ENCODE measurements around the gene BRAF. TPM values are rescaled to one million over a fixed set of nuclear protein-coding genes. Genes with fewer than 3 reads are reported as not detected.
"Not testable (repeated sequence)": the region's sequence is repeated elsewhere in the genome, so short reads cannot be mapped to it uniquely, and the experiment has no call there.

The BRAF gene
- total RNA-seq, 1 donor from 2014 or later = 11.3 TPM

GRCh38 chr7:140863184-140863583, 61.5 kb downstream of the BRAF start:
- DNase-seq (ENCODE audit: low read depth) (no peak), FAIRE-seq (no peak)
- Histone ChIP-seq H3K36me3 (ENCODE audit: control insufficient read depth, insufficient read depth, low read length) (no peaks in the 10 kb centered on the region), H3K4me3 (ENCODE audit: low read depth, low read length) (no peak overlapping the region), H3K27me3 (ENCODE audit: control insufficient read depth, insufficient read depth, low read length) (no peaks in the 10 kb centered on the region)
- TF ChIP-seq CTCF (IDR thresholded peaks at IDR 0.05; ENCODE audit: insufficient read depth, low read length, severe bottlenecking) = no peak

- H3K27me3 ChIP-seq (ENCODE audit: control insufficient read depth, insufficient read depth, low read length) = no peaks in the 10 kb centered on the region
- FAIRE-seq = no peak
- no peak for DNase-seq (ENCODE audit: low read depth)
- no peak for TF ChIP-seq CTCF (IDR thresholded peaks at IDR 0.05; ENCODE audit: insufficient read depth, low read length, severe bottlenecking)
- no peaks in the 10 kb centered on the region for H3K36me3 ChIP-seq (ENCODE audit: control insufficient read depth, insufficient read depth, low read length)
- H3K4me3 ChIP-seq (ENCODE audit: low read depth, low read length) = no peak overlapping the region
These were observed 67.7 kb downstream of the BRAF start for GRCh38 chr7:140857048-140857447.

GRCh38 chr7:140841166-140841715, 83.5 kb downstream of the BRAF start:
- DNase-seq (ENCODE audit: low read depth) = no peak
- Histone ChIP-seq H3K4me3 (ENCODE audit: low read depth, low read length) (no peak overlapping the region), H3K36me3 (ENCODE audit: control insufficient read depth, insufficient read depth, low read length) (no peaks in the 10 kb centered on the region), H3K27me3 (ENCODE audit: control insufficient read depth, insufficient read depth, low read length) (no peaks in the 10 kb centered on the region)
- no peak for TF ChIP-seq CTCF (IDR thresholded peaks at IDR 0.05; ENCODE audit: insufficient read depth, low read length, severe bottlenecking)
- no peak for FAIRE-seq

GRCh38 chr7:140831724-140832123, 93.0 kb downstream of the BRAF start:
- FAIRE-seq (no peak), DNase-seq (ENCODE audit: low read depth) (no peak)
- H3K27me3 ChIP-seq (ENCODE audit: control insufficient read depth, insufficient read depth, low read length) = no peaks in the 10 kb centered on the region
- no peak overlapping the region for H3K4me3 ChIP-seq (ENCODE audit: low read depth, low read length)
- peaks cover 1% of the 10 kb centered on the region for H3K36me3 ChIP-seq (ENCODE audit: control insufficient read depth, insufficient read depth, low read length)
- TF ChIP-seq CTCF (IDR thresholded peaks at IDR 0.05; ENCODE audit: insufficient read depth, low read length, severe bottlenecking) = no peak

GRCh38 chr7:140829720-140830119, 95.0 kb downstream of the BRAF start:
- Histone ChIP-seq H3K4me3 (ENCODE audit: low read depth, low read length) (no peak overlapping the region), H3K27me3 (ENCODE audit: control insufficient read depth, insufficient read depth, low read length) (no peaks in the 10 kb centered on the region), H3K36me3 (ENCODE audit: control insufficient read depth, insufficient read depth, low read length) (peaks cover 1% of the 10 kb centered on the region)
- FAIRE-seq (no peak), DNase-seq (ENCODE audit: low read depth) (no peak)
- no peak for TF ChIP-seq CTCF (IDR thresholded peaks at IDR 0.05; ENCODE audit: insufficient read depth, low read length, severe bottlenecking)

GRCh38 chr7:140828741-140829140, 96.0 kb downstream of the BRAF start:
- DNase-seq (ENCODE audit: low read depth) (no peak), FAIRE-seq (no peak)
- H3K4me3 ChIP-seq (ENCODE audit: low read depth, low read length) = no peak overlapping the region
- TF ChIP-seq CTCF (IDR thresholded peaks at IDR 0.05; ENCODE audit: insufficient read depth, low read length, severe bottlenecking) = no peak
- no peaks in the 10 kb centered on the region for H3K36me3 ChIP-seq (ENCODE audit: control insufficient read depth, insufficient read depth, low read length)
- H3K27me3 ChIP-seq (ENCODE audit: control insufficient read depth, insufficient read depth, low read length) = no peaks in the 10 kb centered on the region

- not testable (repeated sequence) for H3K27me3 ChIP-seq (ENCODE audit: control insufficient read depth, insufficient read depth, low read length); H3K4me3 ChIP-seq (ENCODE audit: low read depth, low read length); FAIRE-seq; H3K36me3 ChIP-seq (ENCODE audit: control insufficient read depth, insufficient read depth, low read length); DNase-seq (ENCODE audit: low read depth)
These were observed 107.3 kb downstream of the BRAF start for GRCh38 chr7:140817383-140817782.
